ENCODE results near the gene MTHFD2L.

Gene MTHFD2L

DNA sequence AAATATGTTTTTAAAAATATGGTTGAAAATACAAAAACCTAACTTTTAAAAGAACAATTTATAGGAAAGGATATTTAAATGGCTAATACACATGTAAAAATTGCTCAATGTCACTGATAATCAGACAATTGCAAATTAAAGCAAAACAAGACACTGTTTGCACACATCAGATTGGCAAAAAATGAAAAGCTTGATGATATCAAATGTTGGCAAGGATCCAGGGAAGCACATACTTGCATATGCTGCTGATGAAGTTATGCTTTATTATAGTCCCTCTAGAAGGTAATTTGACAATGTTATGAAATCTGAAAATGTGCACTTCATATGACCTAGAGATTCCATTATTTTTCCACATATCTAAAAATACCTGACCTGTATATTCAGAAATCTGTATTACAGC lies 104.6 kb downstream of the MTHFD2L start:
- no peak for TF ChIP-seq POLR2AphosphoS5 (IDR thresholded peaks at IDR 0.05; ENCODE audit: low read depth, low read length)
- TF ChIP-seq TAF1 (IDR thresholded peaks at IDR 0.05; ENCODE audit: borderline replicate concordance, low read depth, low read length): no peak
- TF ChIP-seq POLR2A (IDR thresholded peaks at IDR 0.05; ENCODE audit: low read depth, low read length): no peak
- DNase-seq (ENCODE audit: insufficient read length): no peak
- FAIRE-seq: no peak

- FAIRE-seq: no peak
- no peak for DNase-seq (ENCODE audit: insufficient read length)
- TF ChIP-seq POLR2AphosphoS5 (IDR thresholded peaks at IDR 0.05; ENCODE audit: low read depth, low read length): no peak
- no peak for TF ChIP-seq TAF1 (IDR thresholded peaks at IDR 0.05; ENCODE audit: borderline replicate concordance, low read depth, low read length)
Measured at GRCh38 chr4:74263551-74263950, 105.6 kb downstream of the MTHFD2L start.

DNA sequence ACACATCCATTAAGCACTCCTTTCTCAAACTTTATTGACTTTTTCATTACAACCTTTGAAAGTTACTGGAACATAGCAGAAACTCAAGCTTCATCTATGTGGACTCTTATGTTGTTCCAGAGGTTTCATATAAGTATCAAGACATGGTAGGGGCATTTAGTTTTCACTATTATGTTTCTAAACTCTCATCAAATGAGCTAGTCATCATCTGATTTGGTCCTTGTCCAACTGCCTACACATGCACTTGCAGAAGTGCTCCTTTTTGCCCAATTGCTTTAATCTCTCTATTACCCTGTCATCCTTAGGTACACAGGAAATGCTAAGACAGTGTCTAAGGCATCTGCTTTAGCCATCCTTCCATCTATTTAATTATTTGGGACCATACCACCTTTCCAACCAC lies 108.2 kb downstream of the MTHFD2L start:
- no peak for DNase-seq (ENCODE audit: insufficient read length)
- TF ChIP-seq POLR2A (IDR thresholded peaks at IDR 0.05; ENCODE audit: low read depth, low read length): no peak
- TF ChIP-seq POLR2AphosphoS5 (IDR thresholded peaks at IDR 0.05; ENCODE audit: low read depth, low read length): no peak
- TF ChIP-seq TAF1 (IDR thresholded peaks at IDR 0.05; ENCODE audit: borderline replicate concordance, low read depth, low read length): no peak
- FAIRE-seq: no peak

- TF ChIP-seq TAF1 (IDR thresholded peaks at IDR 0.05; ENCODE audit: borderline replicate concordance, low read depth, low read length) (no peak), POLR2AphosphoS5 (IDR thresholded peaks at IDR 0.05; ENCODE audit: low read depth, low read length) (no peak), POLR2A (IDR thresholded peaks at IDR 0.05; ENCODE audit: low read depth, low read length) (no peak)
- no peak for DNase-seq (ENCODE audit: insufficient read length)
- FAIRE-seq: no peak
Measured at GRCh38 chr4:74267998-74268606, 110.2 kb downstream of the MTHFD2L start.

DNA sequence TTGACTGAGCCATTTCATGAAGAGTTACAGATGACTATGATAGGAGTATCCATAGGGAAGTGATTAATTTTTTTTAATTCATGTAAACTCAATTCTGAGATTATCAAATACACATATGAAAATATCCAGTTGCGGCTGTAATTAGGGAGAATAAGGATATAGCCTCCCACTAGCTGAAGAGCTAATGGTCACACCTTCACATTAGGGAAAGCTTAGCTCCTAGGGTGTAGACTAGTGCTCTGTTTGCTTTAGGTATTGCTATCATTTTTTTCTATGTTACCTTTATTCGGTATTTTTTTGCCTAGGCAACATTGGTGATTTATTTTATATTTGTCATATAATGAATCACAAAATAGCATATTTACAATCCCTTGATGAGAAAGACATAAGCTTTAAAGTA lies 110.7 kb downstream of the MTHFD2L start:
- no peak for TF ChIP-seq POLR2AphosphoS5 (IDR thresholded peaks at IDR 0.05; ENCODE audit: low read depth, low read length)
- TF ChIP-seq TAF1 (IDR thresholded peaks at IDR 0.05; ENCODE audit: borderline replicate concordance, low read depth, low read length): no peak
- TF ChIP-seq POLR2A (IDR thresholded peaks at IDR 0.05; ENCODE audit: low read depth, low read length): no peak
- DNase-seq (ENCODE audit: insufficient read length) (no peak), FAIRE-seq (no peak)

DNA sequence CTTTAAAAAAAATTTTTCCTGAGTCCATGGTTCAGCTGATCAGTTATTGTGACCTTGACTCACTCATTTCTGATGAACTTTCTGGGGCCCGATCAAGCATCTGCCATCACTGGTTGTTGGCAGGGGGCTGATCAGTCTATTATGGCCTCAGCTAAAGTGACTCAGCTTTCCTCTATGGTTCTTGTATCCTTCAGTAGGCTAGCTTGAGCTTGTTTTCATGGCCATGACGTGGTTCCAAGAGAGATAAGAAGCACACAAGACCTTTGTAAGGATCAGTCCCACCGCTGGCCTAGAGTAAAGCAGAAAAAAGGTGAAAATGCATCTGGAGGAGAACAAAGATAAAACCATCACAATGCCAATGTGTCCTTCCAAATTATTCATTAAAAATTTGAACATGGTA lies 120.6 kb downstream of the MTHFD2L start:
- no peak for DNase-seq (ENCODE audit: insufficient read length)
- FAIRE-seq: no peak
- TF ChIP-seq POLR2A (IDR thresholded peaks at IDR 0.05; ENCODE audit: low read depth, low read length) (no peak), POLR2AphosphoS5 (IDR thresholded peaks at IDR 0.05; ENCODE audit: low read depth, low read length) (no peak), TAF1 (IDR thresholded peaks at IDR 0.05; ENCODE audit: borderline replicate concordance, low read depth, low read length) (no peak)

DNA sequence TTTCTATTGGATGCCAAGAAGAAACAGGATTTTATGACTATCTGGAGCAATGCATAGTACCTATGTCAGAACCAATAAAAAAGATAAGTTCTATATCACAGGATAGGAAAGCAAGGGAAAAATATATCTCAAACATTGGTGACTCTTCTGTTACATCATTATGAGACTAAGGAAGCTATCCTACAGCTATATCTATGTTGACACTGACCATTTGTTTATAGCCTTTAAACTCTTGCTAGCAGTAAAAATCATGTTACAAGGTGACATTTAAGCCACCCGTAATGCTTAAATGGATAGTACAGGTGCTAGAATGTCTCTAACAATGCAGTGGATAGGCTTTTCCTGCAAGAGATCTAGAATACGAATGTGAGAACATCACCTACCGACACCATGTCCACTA lies 121.8 kb downstream of the MTHFD2L start:
- DNase-seq (ENCODE audit: insufficient read length): no peak
- no peak for TF ChIP-seq POLR2A (IDR thresholded peaks at IDR 0.05; ENCODE audit: low read depth, low read length)
- no peak for TF ChIP-seq TAF1 (IDR thresholded peaks at IDR 0.05; ENCODE audit: borderline replicate concordance, low read depth, low read length)
- no peak for TF ChIP-seq POLR2AphosphoS5 (IDR thresholded peaks at IDR 0.05; ENCODE audit: low read depth, low read length)
- FAIRE-seq: no peak

DNA sequence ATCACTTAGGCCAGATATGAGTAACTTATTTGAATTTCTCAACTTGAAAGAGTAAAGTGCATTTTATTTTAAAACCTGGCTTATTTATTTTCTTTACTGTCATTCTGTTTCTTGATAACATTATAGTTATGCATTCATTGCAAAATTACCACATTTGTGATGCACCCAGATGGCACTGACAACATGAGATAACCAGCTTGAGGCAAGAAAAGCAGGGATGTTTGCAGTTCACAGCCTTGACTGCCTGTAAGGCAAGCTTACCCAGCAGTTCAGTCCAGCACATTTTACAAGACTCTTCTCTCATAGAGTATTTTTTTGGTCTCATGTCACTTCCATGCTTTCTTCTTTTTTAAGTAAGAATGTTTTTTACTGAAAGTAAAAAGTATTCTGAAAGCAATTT lies 125.0 kb downstream of the MTHFD2L start:
- TF ChIP-seq POLR2A (IDR thresholded peaks at IDR 0.05; ENCODE audit: low read depth, low read length): no peak
- TF ChIP-seq TAF1 (IDR thresholded peaks at IDR 0.05; ENCODE audit: borderline replicate concordance, low read depth, low read length): no peak
- TF ChIP-seq POLR2AphosphoS5 (IDR thresholded peaks at IDR 0.05; ENCODE audit: low read depth, low read length): no peak
- FAIRE-seq (no peak), DNase-seq (ENCODE audit: insufficient read length) (no peak)

DNA sequence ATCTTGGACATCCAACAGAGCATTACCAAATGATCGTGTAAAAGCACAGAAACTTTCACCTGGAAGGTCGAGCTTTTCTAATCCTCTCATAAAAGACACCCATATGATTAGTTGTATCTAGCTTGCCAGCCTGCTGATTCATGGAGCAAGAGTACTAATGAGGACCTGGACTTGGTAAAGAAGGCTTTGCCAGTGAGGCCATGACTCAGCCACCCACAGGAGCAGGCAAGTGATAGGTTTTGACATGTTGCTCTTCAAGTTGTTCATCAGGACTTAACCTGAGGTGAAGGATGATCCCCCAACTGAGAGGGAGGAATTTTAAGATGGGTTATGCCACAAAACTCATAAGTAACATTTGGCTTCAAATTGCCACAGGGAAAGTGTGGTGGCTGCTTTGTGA lies 125.7 kb downstream of the MTHFD2L start:
- FAIRE-seq (no peak), DNase-seq (ENCODE audit: insufficient read length) (no peak)
- TF ChIP-seq POLR2A (IDR thresholded peaks at IDR 0.05; ENCODE audit: low read depth, low read length): no peak

DNA sequence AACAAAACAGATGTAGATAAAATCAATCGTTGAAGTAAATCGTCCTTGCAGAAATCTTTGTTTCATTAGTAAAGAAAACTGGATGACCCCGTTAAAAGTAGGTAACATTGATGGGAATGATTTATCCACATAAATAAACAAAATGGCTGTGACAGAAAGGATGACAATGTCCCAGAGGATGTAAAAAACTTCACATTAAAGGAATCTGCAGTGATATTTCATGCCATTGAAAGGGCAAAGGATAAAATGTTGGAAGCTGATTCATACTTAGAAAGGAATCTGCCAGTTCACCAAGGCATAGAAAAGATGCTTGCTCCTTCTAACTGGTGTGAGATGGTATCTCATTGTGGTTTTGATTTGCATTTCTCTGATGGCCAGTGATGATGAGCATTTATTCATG lies 126.1 kb downstream of the MTHFD2L start:
- FAIRE-seq (no peak), DNase-seq (ENCODE audit: insufficient read length) (no peak)
- TF ChIP-seq POLR2A (IDR thresholded peaks at IDR 0.05; ENCODE audit: low read depth, low read length): no peak
- TF ChIP-seq POLR2AphosphoS5 (IDR thresholded peaks at IDR 0.05; ENCODE audit: low read depth, low read length): no peak

DNA sequence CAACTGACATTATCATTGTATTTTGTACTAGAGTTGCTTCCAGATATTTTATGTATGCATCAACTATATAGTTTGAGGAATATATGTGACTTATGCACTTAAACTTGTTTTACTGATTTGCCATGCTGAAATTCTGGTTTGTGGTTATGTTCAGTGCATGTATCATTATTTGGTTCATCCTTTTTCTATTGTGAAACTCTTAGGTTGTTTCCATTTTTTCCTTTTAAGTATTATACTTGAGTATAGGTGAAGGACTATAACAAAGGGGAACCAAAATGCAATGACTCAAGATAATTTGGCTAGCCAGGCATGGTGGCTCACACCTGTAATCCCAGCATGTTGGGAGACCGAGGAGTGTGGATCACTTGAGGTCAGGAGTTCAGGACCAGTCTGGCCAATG lies 129.2 kb downstream of the MTHFD2L start:
- FAIRE-seq (no peak), DNase-seq (ENCODE audit: insufficient read length) (no peak)
- TF ChIP-seq TAF1 (IDR thresholded peaks at IDR 0.05; ENCODE audit: borderline replicate concordance, low read depth, low read length) (no peak), POLR2A (IDR thresholded peaks at IDR 0.05; ENCODE audit: low read depth, low read length) (no peak), POLR2AphosphoS5 (IDR thresholded peaks at IDR 0.05; ENCODE audit: low read depth, low read length) (no peak)

DNA sequence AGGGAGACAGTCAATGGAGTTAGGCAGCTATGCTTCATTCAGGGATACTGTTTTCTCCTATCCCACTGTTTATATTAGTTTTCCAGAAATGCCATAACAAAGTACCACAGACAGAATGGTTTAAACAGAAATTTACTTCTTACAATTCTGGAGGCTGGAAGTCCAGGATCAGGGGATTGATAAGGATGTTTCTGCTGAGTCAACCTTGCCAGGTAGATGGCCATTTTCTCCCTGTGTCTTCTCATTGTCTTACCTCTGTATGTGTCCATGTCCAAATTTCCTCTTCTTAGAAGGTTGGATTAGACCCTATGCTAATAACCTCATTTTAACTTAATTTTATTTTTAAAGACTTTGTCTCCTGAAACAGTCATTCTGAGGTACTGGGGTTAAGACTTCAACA lies 129.9 kb downstream of the MTHFD2L start:
- FAIRE-seq (no peak), DNase-seq (ENCODE audit: insufficient read length) (no peak)
- TF ChIP-seq POLR2A (IDR thresholded peaks at IDR 0.05; ENCODE audit: low read depth, low read length) (no peak), POLR2AphosphoS5 (IDR thresholded peaks at IDR 0.05; ENCODE audit: low read depth, low read length) (no peak), TAF1 (IDR thresholded peaks at IDR 0.05; ENCODE audit: borderline replicate concordance, low read depth, low read length) (no peak)

DNA sequence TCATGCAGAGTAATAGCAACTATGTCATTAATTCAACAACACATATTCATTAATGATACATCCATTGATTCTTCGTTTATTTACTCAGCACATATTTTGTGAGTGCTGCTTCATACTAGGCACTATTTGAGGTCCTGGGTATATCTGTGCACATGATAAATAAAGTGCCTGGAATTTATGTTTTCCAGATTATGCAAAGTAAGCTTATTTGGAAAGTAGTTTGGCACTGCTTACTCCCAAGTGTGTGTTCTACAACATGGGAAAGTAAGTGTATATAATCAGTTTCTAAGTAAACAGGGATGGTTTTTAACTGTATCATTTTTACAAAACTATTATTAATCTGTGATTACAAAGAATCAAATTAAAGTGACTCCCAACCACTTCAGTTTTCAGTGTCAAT lies 133.6 kb downstream of the MTHFD2L start:
- TF ChIP-seq POLR2AphosphoS5 (IDR thresholded peaks at IDR 0.05; ENCODE audit: low read depth, low read length) (no peak), TAF1 (IDR thresholded peaks at IDR 0.05; ENCODE audit: borderline replicate concordance, low read depth, low read length) (no peak), POLR2A (IDR thresholded peaks at IDR 0.05; ENCODE audit: low read depth, low read length) (no peak)
- FAIRE-seq: no peak
- no peak for DNase-seq (ENCODE audit: insufficient read length)

All from GM12892 (cell line).